Epithelial cell of esophagus (primary cell): ENCODE measurements around the gene GRK3.

ENCODE experiments used
- DNase-seq: peaks from one replicate; pipeline ENCODE4 v3.0.0; 2010; ENCODE audit warnings: low read depth
- H3K4me3 ChIP-seq: 2 replicates; pipeline ENCODE4 v1.5.1; 2011; ENCODE audit warnings: mild to moderate bottlenecking, low read length, control low read depth
- TF ChIP-seq, protein P1 (sequence below): IDR thresholded peaks from 2 replicates; pipeline ENCODE4 v1.5.1; 2011; ENCODE audit warnings: low read depth, mild to moderate bottlenecking, low read length, control low read depth, inconsistent platforms; ENCODE audit not compliant: insufficient read depth; ENCODE audit errors: missing control alignments

The GRK3 gene

DNA sequence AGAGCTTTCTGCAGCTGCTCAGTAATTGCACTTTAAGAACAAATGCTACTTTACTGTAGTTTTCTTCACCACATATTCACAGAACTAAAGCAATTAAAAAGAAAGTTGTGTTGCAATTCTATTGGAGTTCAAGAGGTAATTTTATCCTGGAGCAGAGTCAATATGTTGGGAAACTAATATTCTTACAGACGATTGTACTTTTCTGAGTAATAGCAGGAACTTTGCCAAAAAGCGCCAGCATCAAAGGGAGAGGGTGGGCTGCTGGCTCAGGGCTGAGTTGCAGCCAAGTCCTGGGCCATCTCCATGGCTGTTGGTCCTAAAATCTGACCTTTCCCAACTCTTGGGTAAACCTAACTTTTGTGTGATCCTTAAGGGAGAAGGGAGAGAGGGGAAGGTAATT lies 104.0 kb downstream of the GRK3 start:
- no peak overlapping the region for H3K4me3 ChIP-seq
- TF ChIP-seq, protein P1, sequence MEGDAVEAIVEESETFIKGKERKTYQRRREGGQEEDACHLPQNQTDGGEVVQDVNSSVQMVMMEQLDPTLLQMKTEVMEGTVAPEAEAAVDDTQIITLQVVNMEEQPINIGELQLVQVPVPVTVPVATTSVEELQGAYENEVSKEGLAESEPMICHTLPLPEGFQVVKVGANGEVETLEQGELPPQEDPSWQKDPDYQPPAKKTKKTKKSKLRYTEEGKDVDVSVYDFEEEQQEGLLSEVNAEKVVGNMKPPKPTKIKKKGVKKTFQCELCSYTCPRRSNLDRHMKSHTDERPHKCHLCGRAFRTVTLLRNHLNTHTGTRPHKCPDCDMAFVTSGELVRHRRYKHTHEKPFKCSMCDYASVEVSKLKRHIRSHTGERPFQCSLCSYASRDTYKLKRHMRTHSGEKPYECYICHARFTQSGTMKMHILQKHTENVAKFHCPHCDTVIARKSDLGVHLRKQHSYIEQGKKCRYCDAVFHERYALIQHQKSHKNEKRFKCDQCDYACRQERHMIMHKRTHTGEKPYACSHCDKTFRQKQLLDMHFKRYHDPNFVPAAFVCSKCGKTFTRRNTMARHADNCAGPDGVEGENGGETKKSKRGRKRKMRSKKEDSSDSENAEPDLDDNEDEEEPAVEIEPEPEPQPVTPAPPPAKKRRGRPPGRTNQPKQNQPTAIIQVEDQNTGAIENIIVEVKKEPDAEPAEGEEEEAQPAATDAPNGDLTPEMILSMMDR, result no peak
- peak; percentile 52 for DNase-seq

DNA sequence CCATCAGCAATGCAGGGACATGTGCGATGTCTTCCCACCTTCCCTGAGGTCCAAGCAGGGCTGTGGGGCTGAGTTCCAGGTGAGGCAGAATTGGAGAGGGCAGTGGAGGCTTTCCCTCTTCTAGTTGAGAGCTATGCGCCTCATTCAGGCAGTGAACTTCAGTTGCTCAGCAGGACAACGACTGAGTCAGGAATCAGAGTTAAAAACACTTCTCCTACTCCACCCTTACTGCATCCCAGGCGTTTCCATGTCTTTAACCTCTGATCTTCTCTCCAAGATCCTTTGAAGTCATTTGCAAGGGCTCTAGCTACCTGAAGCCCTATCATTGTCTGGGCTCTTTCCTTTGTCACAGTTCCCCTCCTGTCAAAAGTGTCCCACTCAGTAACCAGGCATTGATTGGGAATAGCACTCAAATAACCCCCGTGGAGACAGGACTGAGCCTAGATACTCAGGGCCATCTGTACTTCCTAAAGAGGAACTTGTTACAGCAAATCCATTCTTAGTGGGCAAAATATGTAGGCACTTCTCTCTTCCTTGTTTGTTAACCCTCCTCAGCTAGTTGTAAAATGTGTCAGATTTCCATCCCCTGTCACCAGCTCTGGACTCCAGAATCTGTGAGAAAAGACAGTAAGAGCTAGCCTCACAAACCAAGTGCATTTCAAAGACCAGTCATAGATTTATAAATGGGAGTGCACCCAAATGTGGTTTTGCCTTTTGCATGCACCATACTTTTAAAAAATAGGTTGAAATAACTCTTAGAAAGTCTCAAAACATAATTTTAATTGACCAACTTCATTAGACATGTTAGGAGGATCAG lies 105.0 kb downstream of the GRK3 start:
- DNase-seq, result no peak
- H3K4me3 ChIP-seq, result no peak overlapping the region
- TF ChIP-seq, protein P1, result no peak

DNA sequence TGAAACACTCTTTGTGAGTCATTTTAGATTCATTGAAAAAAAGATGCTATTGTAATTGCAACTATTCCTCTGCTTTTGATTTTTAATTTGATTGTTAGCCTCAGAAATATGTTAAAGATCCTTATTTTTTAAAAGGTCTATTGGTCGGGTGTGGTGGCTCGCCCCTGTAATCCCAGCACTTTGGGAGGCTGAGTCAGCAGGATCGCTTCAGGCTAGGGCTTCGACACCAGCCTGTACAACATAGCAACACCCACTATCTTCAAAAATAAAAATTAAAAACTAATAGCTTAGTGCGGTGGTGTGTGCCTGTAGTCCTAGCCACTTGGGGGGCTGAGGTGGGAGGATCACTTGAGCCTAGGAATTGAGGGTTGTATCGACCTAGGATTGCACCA lies 105.6 kb downstream of the GRK3 start:
- H3K4me3 ChIP-seq, result no peak overlapping the region
- TF ChIP-seq, protein P1, result no peak
- DNase-seq, result no peak

DNA sequence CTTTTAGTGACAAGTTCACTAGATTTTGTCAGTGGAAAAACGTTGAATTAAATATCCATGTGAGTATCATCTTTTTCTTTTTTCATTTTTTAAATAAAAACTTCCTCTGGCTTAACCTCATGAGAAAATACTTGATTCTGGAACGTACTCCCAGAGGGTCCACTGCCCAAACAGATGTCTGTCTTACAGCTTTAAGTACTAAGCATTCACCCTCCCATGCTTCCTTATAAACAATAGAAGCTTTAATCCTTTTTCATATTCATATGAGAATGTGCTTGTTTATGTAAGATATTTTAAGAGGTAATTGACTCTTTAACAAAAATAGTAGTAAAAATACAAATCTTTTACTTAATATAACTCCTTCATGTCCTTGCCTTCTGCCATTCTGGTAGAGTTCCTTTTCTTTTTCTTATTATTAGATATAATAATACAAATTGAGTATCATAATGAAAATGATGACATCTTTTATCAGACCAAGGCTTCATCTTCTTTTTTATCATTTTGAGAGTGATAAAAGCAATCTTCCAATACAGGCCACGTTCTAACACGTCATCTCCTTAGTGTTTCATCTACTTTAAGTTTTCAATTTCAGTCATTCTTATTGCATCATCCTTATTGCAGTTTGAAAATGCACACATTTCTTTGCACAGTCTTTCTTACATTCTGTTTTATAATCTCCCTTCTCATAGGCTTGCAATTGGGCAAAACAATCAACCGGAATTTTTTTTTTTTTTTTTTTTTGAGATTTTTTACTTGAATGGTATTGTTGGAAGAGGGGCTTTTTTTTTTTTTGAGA lies 108.0 kb downstream of the GRK3 start:
- no peak overlapping the region for H3K4me3 ChIP-seq
- TF ChIP-seq, protein P1, result no peak
- DNase-seq, result no peak

DNA sequence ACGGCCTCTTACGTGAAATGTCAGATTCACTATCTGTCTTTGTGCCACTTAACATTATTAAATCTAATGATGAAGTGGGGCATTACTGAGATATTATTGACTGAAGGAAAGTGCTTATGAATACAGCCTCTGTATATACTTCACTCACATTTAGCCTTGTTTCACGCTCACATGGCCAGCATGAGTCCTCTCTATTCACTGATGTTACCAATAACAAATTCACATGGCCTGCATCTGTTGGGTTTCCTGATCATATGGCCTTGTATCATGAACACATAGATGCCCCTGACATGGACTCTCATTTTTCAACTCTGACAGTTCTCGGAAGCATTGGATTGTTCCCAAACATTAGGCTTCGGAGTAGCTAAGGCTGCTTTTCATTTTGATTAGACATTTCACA lies 109.2 kb downstream of the GRK3 start:
- H3K4me3 ChIP-seq, result no peak overlapping the region
- TF ChIP-seq, protein P1, result no peak
- no peak for DNase-seq

DNA sequence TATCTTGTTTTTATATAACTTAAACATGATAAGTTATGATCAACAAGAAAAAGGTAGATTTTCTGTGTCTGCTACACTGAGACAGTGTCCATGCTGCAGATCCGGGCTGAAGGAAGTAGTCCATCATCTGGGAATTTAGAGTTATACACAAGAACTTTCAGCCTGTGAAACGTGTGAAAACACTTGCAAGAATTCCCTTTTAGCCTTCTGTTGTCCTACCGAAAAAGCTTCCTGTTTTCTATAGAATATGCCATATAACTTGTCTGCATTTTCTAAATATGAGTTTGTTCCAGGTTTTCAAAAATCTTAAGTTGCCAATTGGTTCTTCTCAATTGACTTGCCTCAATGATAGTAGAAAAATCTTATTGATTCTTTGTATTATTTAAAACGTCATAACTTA lies 113.2 kb downstream of the GRK3 start:
- H3K4me3 ChIP-seq, result no peak overlapping the region
- no peak for DNase-seq
- TF ChIP-seq, protein P1, result no peak
